ENCODE data around the gene RSBN1L. TPM values are rescaled to one million over a fixed set of nuclear protein-coding genes. Genes with fewer than 3 reads are reported as not detected.

The RSBN1L gene
- total RNA-seq, 1 donor from 2014 or later, result 12.8 TPM

DNA sequence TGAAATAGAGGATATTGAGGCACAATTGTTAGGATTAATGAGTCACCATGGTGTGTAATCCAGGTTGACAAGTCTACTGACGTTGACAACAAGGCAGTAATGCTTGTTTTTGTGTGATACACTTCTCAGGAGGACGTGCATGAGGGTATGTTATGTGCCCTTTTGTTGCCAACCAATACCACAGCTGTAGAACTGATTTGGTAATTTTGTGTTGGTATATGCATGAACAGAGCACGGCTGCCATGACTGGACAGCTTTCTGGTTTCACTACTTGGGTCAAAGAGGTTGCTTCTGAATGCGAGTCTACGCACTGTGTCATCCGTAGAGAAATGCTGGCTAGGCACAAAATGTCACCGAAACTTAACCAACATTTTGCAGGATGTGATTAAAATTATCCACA is 135.2 kb downstream of the RSBN1L start:
- Histone ChIP-seq H3K4me3 (no peak overlapping the region), H3K36me3 (no peaks in the 10 kb centered on the region), H3K9me3 (no peaks in the 10 kb centered on the region), H3K4me1 (no peaks in the 10 kb centered on the region), H3K27me3 (no peaks in the 10 kb centered on the region), H3K27ac (no peak overlapping the region)
- intact Hi-C loops (cut with DNase I), result no loop called here
- TF ChIP-seq CTCF (IDR thresholded peaks at IDR 0.05), result no peak
- DNase-seq (ENCODE audit: low spot score in 2 of 2), result no peak

- no peak for DNase-seq (ENCODE audit: low spot score in 2 of 2)
- no peak overlapping the region for H3K27ac ChIP-seq
- H3K9me3 ChIP-seq, result no peaks in the 10 kb centered on the region
- intact Hi-C loops (cut with DNase I), result no loop called here
- H3K4me1 ChIP-seq, result no peaks in the 10 kb centered on the region
- no peaks in the 10 kb centered on the region for H3K36me3 ChIP-seq
- H3K4me3 ChIP-seq, result no peak overlapping the region
- H3K27me3 ChIP-seq, result no peaks in the 10 kb centered on the region
- no peak for TF ChIP-seq CTCF (IDR thresholded peaks at IDR 0.05)
These were observed 135.7 kb downstream of the RSBN1L start for GRCh38 chr7:77831953-77832352.

Other genes with a start within 250 kb of the RSBN1L start
- 57.4 TPM for gene PTPN12, start 159.2 kb upstream of the RSBN1L start, total RNA-seq
- gene TMEM60, start 102.0 kb downstream of the RSBN1L start, total RNA-seq, result not detected
- 10.2 TPM for gene PHTF2, start 102.3 kb downstream of the RSBN1L start, total RNA-seq

Data from ascending aorta (tissue), 2 donors.